ENCODE measurements around the gene KCNH5. TPM values are rescaled to one million over a fixed set of nuclear protein-coding genes. Genes with fewer than 3 reads are reported as not detected.

KCNH5 gene
- total and polyA plus RNA-seq, 4 donors: not detected

DNA sequence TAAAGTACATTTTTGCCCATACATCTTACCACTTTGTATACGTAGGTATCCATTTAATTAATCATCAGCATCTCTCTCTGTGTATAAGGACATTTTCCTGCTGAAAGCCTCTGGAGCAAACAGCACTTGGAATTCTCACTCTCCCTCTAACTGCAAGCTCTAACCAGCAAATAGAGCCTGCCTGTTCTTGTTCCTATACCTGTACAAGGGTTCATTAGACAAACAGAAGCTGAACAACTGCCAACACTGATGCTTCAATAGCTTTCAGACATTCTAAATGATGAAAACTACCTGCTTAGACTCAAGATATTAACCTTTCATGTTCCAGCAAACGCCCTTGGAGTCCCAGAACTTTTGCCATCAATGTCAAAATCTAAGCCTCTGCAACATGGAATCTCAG is 98.0 kb downstream of the KCNH5 start (continued):
- TF ChIP-seq JUND (IDR thresholded peaks at IDR 0.05) (no peak), RXRA (IDR thresholded peaks at IDR 0.05) (no peak), FOXA2 (IDR thresholded peaks at IDR 0.05) (no peak), TAF1 (conservative IDR thresholded peaks at IDR 0.05) (no peak), NR2F2 (IDR thresholded peaks at IDR 0.05) (no peak)
- TF ChIP-seq, protein P1, sequence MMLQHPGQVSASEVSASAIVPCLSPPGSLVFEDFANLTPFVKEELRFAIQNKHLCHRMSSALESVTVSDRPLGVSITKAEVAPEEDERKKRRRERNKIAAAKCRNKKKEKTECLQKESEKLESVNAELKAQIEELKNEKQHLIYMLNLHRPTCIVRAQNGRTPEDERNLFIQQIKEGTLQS (IDR thresholded peaks at IDR 0.05): no peak
- TF ChIP-seq, protein P2, sequence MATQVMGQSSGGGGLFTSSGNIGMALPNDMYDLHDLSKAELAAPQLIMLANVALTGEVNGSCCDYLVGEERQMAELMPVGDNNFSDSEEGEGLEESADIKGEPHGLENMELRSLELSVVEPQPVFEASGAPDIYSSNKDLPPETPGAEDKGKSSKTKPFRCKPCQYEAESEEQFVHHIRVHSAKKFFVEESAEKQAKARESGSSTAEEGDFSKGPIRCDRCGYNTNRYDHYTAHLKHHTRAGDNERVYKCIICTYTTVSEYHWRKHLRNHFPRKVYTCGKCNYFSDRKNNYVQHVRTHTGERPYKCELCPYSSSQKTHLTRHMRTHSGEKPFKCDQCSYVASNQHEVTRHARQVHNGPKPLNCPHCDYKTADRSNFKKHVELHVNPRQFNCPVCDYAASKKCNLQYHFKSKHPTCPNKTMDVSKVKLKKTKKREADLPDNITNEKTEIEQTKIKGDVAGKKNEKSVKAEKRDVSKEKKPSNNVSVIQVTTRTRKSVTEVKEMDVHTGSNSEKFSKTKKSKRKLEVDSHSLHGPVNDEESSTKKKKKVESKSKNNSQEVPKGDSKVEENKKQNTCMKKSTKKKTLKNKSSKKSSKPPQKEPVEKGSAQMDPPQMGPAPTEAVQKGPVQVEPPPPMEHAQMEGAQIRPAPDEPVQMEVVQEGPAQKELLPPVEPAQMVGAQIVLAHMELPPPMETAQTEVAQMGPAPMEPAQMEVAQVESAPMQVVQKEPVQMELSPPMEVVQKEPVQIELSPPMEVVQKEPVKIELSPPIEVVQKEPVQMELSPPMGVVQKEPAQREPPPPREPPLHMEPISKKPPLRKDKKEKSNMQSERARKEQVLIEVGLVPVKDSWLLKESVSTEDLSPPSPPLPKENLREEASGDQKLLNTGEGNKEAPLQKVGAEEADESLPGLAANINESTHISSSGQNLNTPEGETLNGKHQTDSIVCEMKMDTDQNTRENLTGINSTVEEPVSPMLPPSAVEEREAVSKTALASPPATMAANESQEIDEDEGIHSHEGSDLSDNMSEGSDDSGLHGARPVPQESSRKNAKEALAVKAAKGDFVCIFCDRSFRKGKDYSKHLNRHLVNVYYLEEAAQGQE (IDR thresholded peaks at IDR 0.05): no peak

DNA sequence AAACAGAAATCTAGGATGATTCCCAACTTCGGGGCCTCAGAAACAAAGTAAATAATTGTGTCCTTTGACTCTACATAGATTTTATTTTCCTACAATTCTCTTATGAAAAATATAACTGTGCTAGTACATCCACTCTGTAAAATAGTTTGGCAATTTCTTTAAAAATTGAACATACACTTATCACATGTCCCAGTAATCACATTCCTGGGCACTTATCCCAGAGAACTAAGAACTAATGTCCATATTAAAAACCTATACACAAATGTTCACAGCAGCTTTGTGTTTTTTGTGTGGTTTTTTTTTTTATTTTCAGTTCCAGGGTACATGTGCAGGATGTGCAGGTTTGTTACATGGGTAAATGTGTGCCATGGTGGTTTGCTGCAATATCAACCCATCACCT is 99.0 kb downstream of the KCNH5 start:
- H3K9ac ChIP-seq (ENCODE audit: low read depth in 1 of 2, low read length in 2 of 2): no peak overlapping the region
- H3K36me3 ChIP-seq (ENCODE audit: control insufficient read depth in 4 of 4, insufficient read depth in 3 of 4, low read depth in 1 of 4, low read length in 3 of 4): no peaks in the 10 kb centered on the region
- H3K27me3 ChIP-seq (ENCODE audit: control insufficient read depth in 4 of 4, insufficient read depth in 4 of 4, low read length in 3 of 4): no peaks in the 10 kb centered on the region
- DNase-seq (ENCODE audit: low spot score): no peak
- H3K27ac ChIP-seq (ENCODE audit: low read depth in 1 of 2, low read length in 2 of 2): no peak overlapping the region
- TF ChIP-seq FOXA1 (IDR thresholded peaks at IDR 0.05) (no peak), GABPA (IDR thresholded peaks at IDR 0.05 in 1 of 2, conservative IDR thresholded peaks at IDR 0.05 in 1 of 2) (no peak), RAD21 (IDR thresholded peaks at IDR 0.05) (no peak), HNF4G (IDR thresholded peaks at IDR 0.05) (no peak), YY1 (IDR thresholded peaks at IDR 0.05) (no peak)
- TF ChIP-seq, protein P3, sequence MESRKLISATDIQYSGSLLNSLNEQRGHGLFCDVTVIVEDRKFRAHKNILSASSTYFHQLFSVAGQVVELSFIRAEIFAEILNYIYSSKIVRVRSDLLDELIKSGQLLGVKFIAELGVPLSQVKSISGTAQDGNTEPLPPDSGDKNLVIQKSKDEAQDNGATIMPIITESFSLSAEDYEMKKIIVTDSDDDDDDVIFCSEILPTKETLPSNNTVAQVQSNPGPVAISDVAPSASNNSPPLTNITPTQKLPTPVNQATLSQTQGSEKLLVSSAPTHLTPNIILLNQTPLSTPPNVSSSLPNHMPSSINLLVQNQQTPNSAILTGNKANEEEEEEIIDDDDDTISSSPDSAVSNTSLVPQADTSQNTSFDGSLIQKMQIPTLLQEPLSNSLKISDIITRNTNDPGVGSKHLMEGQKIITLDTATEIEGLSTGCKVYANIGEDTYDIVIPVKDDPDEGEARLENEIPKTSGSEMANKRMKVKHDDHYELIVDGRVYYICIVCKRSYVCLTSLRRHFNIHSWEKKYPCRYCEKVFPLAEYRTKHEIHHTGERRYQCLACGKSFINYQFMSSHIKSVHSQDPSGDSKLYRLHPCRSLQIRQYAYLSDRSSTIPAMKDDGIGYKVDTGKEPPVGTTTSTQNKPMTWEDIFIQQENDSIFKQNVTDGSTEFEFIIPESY (IDR thresholded peaks at IDR 0.05): no peak
- TF ChIP-seq, protein P4, sequence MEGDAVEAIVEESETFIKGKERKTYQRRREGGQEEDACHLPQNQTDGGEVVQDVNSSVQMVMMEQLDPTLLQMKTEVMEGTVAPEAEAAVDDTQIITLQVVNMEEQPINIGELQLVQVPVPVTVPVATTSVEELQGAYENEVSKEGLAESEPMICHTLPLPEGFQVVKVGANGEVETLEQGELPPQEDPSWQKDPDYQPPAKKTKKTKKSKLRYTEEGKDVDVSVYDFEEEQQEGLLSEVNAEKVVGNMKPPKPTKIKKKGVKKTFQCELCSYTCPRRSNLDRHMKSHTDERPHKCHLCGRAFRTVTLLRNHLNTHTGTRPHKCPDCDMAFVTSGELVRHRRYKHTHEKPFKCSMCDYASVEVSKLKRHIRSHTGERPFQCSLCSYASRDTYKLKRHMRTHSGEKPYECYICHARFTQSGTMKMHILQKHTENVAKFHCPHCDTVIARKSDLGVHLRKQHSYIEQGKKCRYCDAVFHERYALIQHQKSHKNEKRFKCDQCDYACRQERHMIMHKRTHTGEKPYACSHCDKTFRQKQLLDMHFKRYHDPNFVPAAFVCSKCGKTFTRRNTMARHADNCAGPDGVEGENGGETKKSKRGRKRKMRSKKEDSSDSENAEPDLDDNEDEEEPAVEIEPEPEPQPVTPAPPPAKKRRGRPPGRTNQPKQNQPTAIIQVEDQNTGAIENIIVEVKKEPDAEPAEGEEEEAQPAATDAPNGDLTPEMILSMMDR (IDR thresholded peaks at IDR 0.05; ENCODE audit: low read depth, low read length, missing input control): no peak
- 81% methylated on average over 1 of the region's 1 CpG for WGBS
- no peaks in the 10 kb centered on the region for H3K9me3 ChIP-seq (ENCODE audit: control insufficient read depth in 4 of 4, low read length in 3 of 4)
- H3K4me1 ChIP-seq (ENCODE audit: control insufficient read depth in 4 of 4, insufficient read depth in 4 of 4, low read length in 3 of 4): no peaks in the 10 kb centered on the region
- H3K4me3 ChIP-seq (ENCODE audit: low read depth in 1 of 3, low read length in 3 of 3): no peak overlapping the region

DNA sequence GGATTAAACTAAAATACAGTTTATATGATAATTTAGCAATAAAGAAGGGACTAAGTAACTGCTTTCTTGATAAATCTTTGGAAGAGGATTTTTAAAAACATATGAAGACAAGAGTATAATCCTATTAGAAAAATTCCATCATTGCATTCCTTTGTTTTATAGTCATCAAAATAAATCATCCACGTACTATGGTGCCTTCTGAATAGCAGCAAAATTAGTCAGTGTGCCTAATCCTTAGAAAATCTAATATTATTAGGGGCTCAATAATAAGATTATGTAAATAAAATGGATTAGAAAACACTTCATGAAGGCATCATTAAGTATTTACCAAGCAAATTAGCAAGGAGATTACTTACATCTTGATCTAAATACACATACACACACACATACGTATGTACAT is 102.1 kb downstream of the KCNH5 start:
- H3K4me3 ChIP-seq (ENCODE audit: low read depth in 1 of 3, low read length in 3 of 3): no peak overlapping the region
- H3K27me3 ChIP-seq (ENCODE audit: control insufficient read depth in 4 of 4, insufficient read depth in 4 of 4, low read length in 3 of 4): no peaks in the 10 kb centered on the region
- H3K36me3 ChIP-seq (ENCODE audit: control insufficient read depth in 4 of 4, insufficient read depth in 3 of 4, low read depth in 1 of 4, low read length in 3 of 4): no peaks in the 10 kb centered on the region
- H3K9me3 ChIP-seq (ENCODE audit: control insufficient read depth in 4 of 4, low read length in 3 of 4): no peaks in the 10 kb centered on the region
- WGBS: 49% methylated on average over 2 of the region's 2 CpGs
- H3K9ac ChIP-seq (ENCODE audit: low read depth in 1 of 2, low read length in 2 of 2): no peak overlapping the region
- DNase-seq (ENCODE audit: low spot score): no peak
- H3K27ac ChIP-seq (ENCODE audit: low read depth in 1 of 2, low read length in 2 of 2): no peak overlapping the region
- TF ChIP-seq NR2F2 (IDR thresholded peaks at IDR 0.05): no peak
- no peak for TF ChIP-seq FOXA1 (IDR thresholded peaks at IDR 0.05)
- TF ChIP-seq, protein P2 (IDR thresholded peaks at IDR 0.05): no peak
- TF ChIP-seq EGR1 (IDR thresholded peaks at IDR 0.05; ENCODE audit: low read depth in 2 of 2): no peak
- TF ChIP-seq RAD21 (IDR thresholded peaks at IDR 0.05): no peak
- no peak for TF ChIP-seq HNF4A (conservative IDR thresholded peaks at IDR 0.05)
- TF ChIP-seq, protein P5, sequence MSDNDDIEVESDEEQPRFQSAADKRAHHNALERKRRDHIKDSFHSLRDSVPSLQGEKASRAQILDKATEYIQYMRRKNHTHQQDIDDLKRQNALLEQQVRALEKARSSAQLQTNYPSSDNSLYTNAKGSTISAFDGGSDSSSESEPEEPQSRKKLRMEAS (IDR thresholded peaks at IDR 0.05): no peak
- no peak for TF ChIP-seq GABPA (IDR thresholded peaks at IDR 0.05 in 1 of 2, conservative IDR thresholded peaks at IDR 0.05 in 1 of 2)
- no peak for TF ChIP-seq RXRA (IDR thresholded peaks at IDR 0.05)
- no peak for TF ChIP-seq FOXA2 (IDR thresholded peaks at IDR 0.05)
- no peaks in the 10 kb centered on the region for H3K4me1 ChIP-seq (ENCODE audit: control insufficient read depth in 4 of 4, insufficient read depth in 4 of 4, low read length in 3 of 4)

All from liver (tissue), 9 donors.